ENCODE measurements around the gene RNF220.

The RNF220 gene

GRCh38 chr1:44514673-44515072 is 109.6 kb downstream of the RNF220 start:
- FAIRE-seq (no peak), DNase-seq (ENCODE audit: insufficient read length, low spot score) (no peak)

- FAIRE-seq (no peak), DNase-seq (ENCODE audit: insufficient read length, low spot score) (no peak)
Observed at GRCh38 chr1:44515416-44515815, 110.4 kb downstream of the RNF220 start.

GRCh38 chr1:44519035-44519676 is 114.1 kb downstream of the RNF220 start:
- no peak for DNase-seq (ENCODE audit: insufficient read length, low spot score)
- FAIRE-seq, result no peak

GRCh38 chr1:44521378-44522080 is 116.5 kb downstream of the RNF220 start:
- FAIRE-seq, result no peak
- no peak for DNase-seq (ENCODE audit: insufficient read length, low spot score)

- no peak for DNase-seq (ENCODE audit: insufficient read length, low spot score)
- FAIRE-seq, result no peak
Observed at GRCh38 chr1:44523593-44524591, 118.8 kb downstream of the RNF220 start.

GRCh38 chr1:44524655-44525500 is 119.8 kb downstream of the RNF220 start:
- no peak for DNase-seq (ENCODE audit: insufficient read length, low spot score)

GRCh38 chr1:44526295-44527073 is 121.4 kb downstream of the RNF220 start:
- FAIRE-seq (no peak), DNase-seq (ENCODE audit: insufficient read length, low spot score) (no peak)

More at GRCh38 chr1:44524655-44525500, 119.8 kb downstream of the RNF220 start:
- no peak for FAIRE-seq

GRCh38 chr1:44531785-44532566 is 126.9 kb downstream of the RNF220 start:
- FAIRE-seq (no peak), DNase-seq (ENCODE audit: insufficient read length, low spot score) (peak; percentile 41)

GRCh38 chr1:44532567-44532944 is 127.5 kb downstream of the RNF220 start:
- no peak for DNase-seq (ENCODE audit: insufficient read length, low spot score)

GRCh38 chr1:44534771-44535170 is 129.7 kb downstream of the RNF220 start:
- DNase-seq (ENCODE audit: insufficient read length, low spot score) (no peak), FAIRE-seq (no peak)

More at GRCh38 chr1:44532567-44532944, 127.5 kb downstream of the RNF220 start:
- no peak for FAIRE-seq

GRCh38 chr1:44536357-44537209 is 131.5 kb downstream of the RNF220 start:
- no peak for DNase-seq (ENCODE audit: insufficient read length, low spot score)

GRCh38 chr1:44537538-44537937 is 132.5 kb downstream of the RNF220 start:
- DNase-seq (ENCODE audit: insufficient read length, low spot score), result no peak
- FAIRE-seq, result no peak

More at GRCh38 chr1:44536357-44537209, 131.5 kb downstream of the RNF220 start:
- no peak for FAIRE-seq

- DNase-seq (ENCODE audit: insufficient read length, low spot score) (no peak), FAIRE-seq (no peak)
Observed at GRCh38 chr1:44537956-44538355, 132.9 kb downstream of the RNF220 start.

- DNase-seq (ENCODE audit: insufficient read length, low spot score), result no peak
- no peak for FAIRE-seq
Observed at GRCh38 chr1:44539991-44540730, 135.1 kb downstream of the RNF220 start.

- FAIRE-seq, result no peak
- DNase-seq (ENCODE audit: insufficient read length, low spot score), result no peak
Observed at GRCh38 chr1:44542420-44543063, 137.5 kb downstream of the RNF220 start.

GRCh38 chr1:44543064-44543744 is 138.1 kb downstream of the RNF220 start:
- no peak for FAIRE-seq
- no peak for DNase-seq (ENCODE audit: insufficient read length, low spot score)
